H1 (cell line): ENCODE results near the gene TMEM130. TPM values are rescaled to one million over a fixed set of nuclear protein-coding genes. Genes with fewer than 3 reads are reported as not detected.

ENCODE experiments used
- CTCF ChIA-PET: fragments of 300-600 bp; sonication (Branson Sonifier 250); formaldehyde crosslinking; loops from one replicate; lab custom pipeline; 2021; ENCODE audit not compliant: partially characterized antibody; lab: Charles Lee
- POLR2A ChIA-PET: fragments of 300-600 bp; sonication (Branson Sonifier 250); formaldehyde crosslinking; loops from one replicate; lab custom pipeline; 2021; ENCODE audit warnings: inconsistent platforms; ENCODE audit not compliant: partially characterized antibody; lab: Charles Lee
- DNase-seq, 2 experiments: peaks; one replicate each; pipeline versions ENCODE4 v3.0.0 to v3.0.0-alpha.2; 2010 to 2022; ENCODE audit warnings: low spot score in 2 of 2, low read depth in 1 of 2, mixed read lengths in 1 of 2
- FAIRE-seq: peaks from 2 replicates; lab custom pipeline; 2011; peaks lifted over from hg19 to GRCh38; lab: Jason Lieb, UNC
- H2AFZ ChIP-seq: 2 replicates; pipeline ENCODE4 v1.8.1; 2012; ENCODE audit warnings: low read length, inconsistent platforms
- H2AK5ac ChIP-seq: 2 replicates; pipeline ENCODE4 v1.6.1; 2013; ENCODE audit warnings: low read depth, low read length
- H2BK120ac ChIP-seq: replicated peaks from 2 replicates; pipeline ENCODE3; 2013; ENCODE audit warnings: low read depth, low read length, inconsistent platforms
- H2BK12ac ChIP-seq: 2 replicates; pipeline ENCODE4 v1.6.1; 2013; ENCODE audit warnings: low read depth, low read length
- H2BK15ac ChIP-seq: 2 replicates; pipeline ENCODE4 v1.6.1; 2013; ENCODE audit warnings: low read length
- H2BK20ac ChIP-seq: 2 replicates; pipeline ENCODE4 v1.6.1; 2013; ENCODE audit warnings: low read length
- H2BK5ac ChIP-seq: 2 replicates; pipeline ENCODE4 v1.6.1; 2013; ENCODE audit warnings: low read depth, low read length
- H3K14ac ChIP-seq: 2 replicates; pipeline ENCODE4 v1.6.1; 2013; ENCODE audit warnings: inconsistent platforms; ENCODE audit not compliant: insufficient read length
- H3K18ac ChIP-seq: 2 replicates; pipeline ENCODE4 v1.6.1; 2013; ENCODE audit warnings: low read length; ENCODE audit errors: extremely low read depth
- H3K23ac ChIP-seq: 2 replicates; pipeline ENCODE4 v1.6.1; 2013; ENCODE audit warnings: inconsistent platforms; ENCODE audit not compliant: insufficient read length
- H3K23me2 ChIP-seq: 2 replicates; pipeline ENCODE4 v1.6.1; 2013; ENCODE audit warnings: low read depth, low read length
- H3K27ac ChIP-seq: 2 replicates; pipeline ENCODE4 v1.6.1; 2011; ENCODE audit warnings: low read depth, low read length, inconsistent platforms
- H3K27me3 ChIP-seq, 4 experiments: replicated peaks in 1 of 4; 1 replicate in 1 of 4; 2 replicates in 3 of 4; pipeline versions ENCODE4 v1.6.1 to v1.8.1; 2011 to 2013; ENCODE audit warnings: low read length in 3 of 4, mild to moderate bottlenecking in 3 of 4, inconsistent platforms in 2 of 4, mixed read lengths in 2 of 4, moderate library complexity in 1 of 4; ENCODE audit not compliant: control insufficient read depth in 3 of 4, insufficient read depth in 3 of 4; ENCODE audit errors: extremely low read depth in 1 of 4
- H3K36me3 ChIP-seq, 4 experiments: 2 replicates each; pipeline versions ENCODE4 v1.6.1 to v1.8.1; 2011 to 2013; ENCODE audit warnings: mild to moderate bottlenecking in 4 of 4, low read length in 3 of 4, moderate library complexity in 2 of 4, control low read depth in 1 of 4, inconsistent platforms in 1 of 4; ENCODE audit not compliant: insufficient read depth in 4 of 4, control insufficient read depth in 2 of 4
- H3K4ac ChIP-seq: replicated peaks from 2 replicates; pipeline ENCODE3; 2013; ENCODE audit warnings: low read length, low read depth, mixed read lengths, inconsistent platforms; ENCODE audit not compliant: insufficient read length
- H3K4me1 ChIP-seq, 4 experiments: replicated peaks in 1 of 4; 1 replicate in 1 of 4; 2 replicates in 3 of 4; pipeline versions ENCODE4 v1.6.1 to v1.8.1; 2011 to 2013; ENCODE audit warnings: low read length in 3 of 4, inconsistent platforms in 2 of 4, mixed read lengths in 1 of 4; ENCODE audit not compliant: insufficient read depth in 4 of 4, control insufficient read depth in 3 of 4
- H3K4me2 ChIP-seq, 2 experiments: 2 replicates each; pipeline versions ENCODE4 v1.6.1 to v1.8.1; 2011 to 2013; ENCODE audit warnings: low read depth in 2 of 2, low read length in 2 of 2, control low read depth in 1 of 2, inconsistent platforms in 1 of 2, mild to moderate bottlenecking in 1 of 2; ENCODE audit not compliant: insufficient read depth in 1 of 2
- H3K4me3 ChIP-seq, 4 experiments: fragments of 200-600, 300-600 bp in 1 of 4; sonication (generic), shearing (Covaris generic), sonication (Bioruptor Twin) in 1 of 4; 2 replicates each; pipeline versions ENCODE4 v1.5.1 to v1.8.1; 2011 to 2016; ENCODE audit warnings: low read length in 4 of 4, low read depth in 3 of 4, control low read depth in 2 of 4, inconsistent platforms in 2 of 4, mild to moderate bottlenecking in 2 of 4, mixed read lengths in 1 of 4, moderate library complexity in 1 of 4; ENCODE audit not compliant: insufficient read depth in 2 of 4; ENCODE audit errors: extremely low read depth in 1 of 4
- H3K56ac ChIP-seq: replicated peaks from 2 replicates; pipeline ENCODE3; 2013; ENCODE audit warnings: low read depth, mild to moderate bottlenecking, mixed read lengths, low read length, inconsistent platforms; ENCODE audit not compliant: insufficient read length
- H3K79me1 ChIP-seq: 2 replicates; pipeline ENCODE4 v1.6.1; 2013; ENCODE audit warnings: low read depth, low read length, control low read depth
- H3K79me2 ChIP-seq, 2 experiments: 2 replicates each; pipeline versions ENCODE4 v1.6.1 to v1.8.1; 2012 to 2013; ENCODE audit warnings: low read length in 2 of 2, mild to moderate bottlenecking in 2 of 2, inconsistent platforms in 1 of 2; ENCODE audit not compliant: insufficient read depth in 2 of 2, control insufficient read depth in 1 of 2
- H3K9ac ChIP-seq, 4 experiments: replicated peaks in 1 of 4; 1 replicate in 1 of 4; 2 replicates in 3 of 4; pipeline versions ENCODE4 v1.6.1 to v1.8.1; 2011 to 2013; ENCODE audit warnings: low read depth in 3 of 4, low read length in 3 of 4, control low read depth in 2 of 4, mild to moderate bottlenecking in 2 of 4, moderate library complexity in 2 of 4, inconsistent platforms in 1 of 4; ENCODE audit errors: extremely low read depth in 1 of 4
- H3K9me3 ChIP-seq, 2 experiments: 2 replicates each; pipeline versions ENCODE4 v1.6.1 to v1.8.1; 2012 to 2013; ENCODE audit warnings: mild to moderate bottlenecking in 2 of 2, moderate library complexity in 2 of 2, control low read depth in 1 of 2, inconsistent platforms in 1 of 2, low read depth in 1 of 2, low read length in 1 of 2, mixed read lengths in 1 of 2; ENCODE audit not compliant: insufficient read depth in 2 of 2
- H4K20me1 ChIP-seq, 2 experiments: replicated peaks in 1 of 2; 2 replicates each; pipeline versions ENCODE3 to v1.8.1; 2011 to 2013; ENCODE audit warnings: inconsistent platforms in 2 of 2, low read length in 2 of 2, mild to moderate bottlenecking in 1 of 2; ENCODE audit not compliant: insufficient read depth in 2 of 2, control insufficient read depth in 1 of 2
- H4K5ac ChIP-seq: 2 replicates; pipeline ENCODE4 v1.6.1; 2013; ENCODE audit warnings: low read length, low read depth, mixed read lengths, inconsistent platforms; ENCODE audit not compliant: insufficient read length
- H4K8ac ChIP-seq: 2 replicates; pipeline ENCODE4 v1.8.0; 2013; ENCODE audit warnings: mild to moderate bottlenecking, moderate library complexity, low read length, inconsistent platforms; ENCODE audit not compliant: insufficient read depth; ENCODE audit errors: extremely low read depth
- H4K91ac ChIP-seq: replicated peaks from 2 replicates; pipeline ENCODE3; 2013; ENCODE audit warnings: low read length, mixed read lengths, inconsistent platforms; ENCODE audit not compliant: insufficient read length
- BACH1 ChIP-seq: IDR thresholded peaks from 2 replicates; pipeline ENCODE4 v1.6.1; 2012; ENCODE audit warnings: low read length, improper control_type of control experiment
- CTCF ChIP-seq, 3 experiments: IDR thresholded peaks; 1 replicate in 2 of 3; 2 replicates in 1 of 3; pipeline versions ENCODE4 v1.5.1 to v1.6.1; 2011; ENCODE audit warnings: low read length in 3 of 3, mild to moderate bottlenecking in 3 of 3, inconsistent platforms in 2 of 3, low read depth in 1 of 3, moderate library complexity in 1 of 3; ENCODE audit not compliant: insufficient read depth in 1 of 3; ENCODE audit errors: control extremely low read depth in 1 of 3
- EGR1 ChIP-seq: IDR thresholded peaks from 2 replicates; pipeline ENCODE4 v1.6.1; 2011; ENCODE audit warnings: low read depth, low read length, borderline replicate concordance
- MAX ChIP-seq: IDR thresholded peaks from 2 replicates; pipeline ENCODE4 v1.6.1; 2012; ENCODE audit warnings: inconsistent platforms
- RAD21 ChIP-seq, 2 experiments: IDR thresholded peaks in 1 of 2; conservative IDR thresholded peaks in 1 of 2; 2 replicates each; pipeline ENCODE4 v1.6.1; 2011; ENCODE audit warnings: low read depth in 2 of 2, low read length in 2 of 2, improper control_type of control experiment in 1 of 2, inconsistent platforms in 1 of 2, mild to moderate bottlenecking in 1 of 2, moderate library complexity in 1 of 2
- TCF12 ChIP-seq: IDR thresholded peaks from 2 replicates; pipeline ENCODE4 v1.6.1; 2011; ENCODE audit warnings: low read depth, mild to moderate bottlenecking, low read length
- TEAD4 ChIP-seq: IDR thresholded peaks from 2 replicates; pipeline ENCODE4 v1.6.1; 2012; ENCODE audit warnings: low read depth, low read length, inconsistent platforms, mixed read lengths
- YY1 ChIP-seq: IDR thresholded peaks from 2 replicates; pipeline ENCODE4 v1.6.1; 2011; ENCODE audit warnings: low read depth, mild to moderate bottlenecking, low read length
- WGBS, 2 experiments: shearing (Covaris generic) in 1 of 2; methylation state at CpG; one replicate each; pipeline versions ENCODE4 v1.1.6 to v1.1.7; 2013 to 2015; ENCODE audit warnings: low lambda C conversion rate in 2 of 2, mixed read lengths in 2 of 2, inconsistent platforms in 1 of 2, low coverage in 1 of 2, missing lambda C conversion rate in 1 of 2; ENCODE audit not compliant: insufficient replicate concordance in 2 of 2, insufficient coverage in 1 of 2, insufficient read length in 1 of 2; ENCODE audit errors: extremely low coverage in 1 of 2, missing lambda C conversion rate in 1 of 2; 5-methylcytosine and 5-hydroxymethylcytosine counted together
- polyA plus RNA-seq, 7 experiments: library from polyadenylated mRNA; depleted of rRNA in 3 of 7; stranded (reverse) in 5 of 7; unstranded in 2 of 7; fragments of >200 nt in 5 of 7; fragments of 200-250 nt in 2 of 7; gene quantifications; 1 replicate in 5 of 7; 2 replicates in 1 of 7; 4 replicates in 1 of 7; pipeline versions ENCODE4 v1.2.1 to v1.2.3, GENCODE V29; 2011 to 2013; ENCODE audit warnings: missing spikeins in 2 of 7, mixed read lengths in 2 of 7
- total RNA-seq: library from RNA; stranded (reverse); fragmentation: NEBNext Ultra II Directional; extraction: Animal tissue kit (Norgen Biotek cat#: 25700); gene quantifications from 2 replicates; pipeline ENCODE4 v1.2.1, GENCODE V29; 2021

The TMEM130 gene
- total and polyA plus RNA-seq, 2 of the 8 experiments (the other 6 are each of a cell fraction or from before 2014, with no cell fraction given): 2.9 to 6.6 TPM

- Histone ChIP-seq H3K27ac (no peak overlapping the region), H3K4ac (no peak overlapping the region), H3K56ac (no peak overlapping the region), H3K27me3 (no peaks in the 10 kb centered on the region), H3K79me1 (no peaks in the 10 kb centered on the region), H2BK5ac (no peak overlapping the region), H3K23me2 (no peaks in the 10 kb centered on the region), H2AFZ (no peak overlapping the region), H2BK20ac (peak overlapping the region; percentile 90; the same call in 1 of the 2 replicates), H3K36me3 (no peaks in the 10 kb centered on the region), H2BK15ac (peak overlapping the region; percentile 81; the same call in 1 of the 2 replicates), H3K9me3 (no peaks in the 10 kb centered on the region), H2BK12ac (no peak overlapping the region), H4K8ac (no peak overlapping the region), H3K79me2 (no peaks in the 10 kb centered on the region), H3K14ac (no peak overlapping the region), H4K5ac (no peak overlapping the region), H3K23ac (no peak overlapping the region), H2BK120ac (no peak overlapping the region), H3K4me3 (no peak overlapping the region), H2AK5ac (no peak overlapping the region), H3K9ac (no peak overlapping the region), H3K4me2 (no peak overlapping the region), H3K18ac (no peak overlapping the region; the same call in 1 of the 2 replicates), H4K91ac (no peak overlapping the region), H4K20me1 (no peaks in the 10 kb centered on the region), H3K4me1 (peaks cover 0 to 5% (median 2%) of the 10 kb centered on the region in 4 experiments; a peak in 4 of 7 replicates)
- WGBS, 2 experiments: 56% methylated on average over 10 of the region's 11 CpGs; no CpG with 5 or more reads in 1 of the 2 experiments
- 0 out of 2 replicates have a peak, but pooled peaks have one; percentile 33 for TF ChIP-seq MAX
- no peak for TF ChIP-seq EGR1
- 0 out of 2 replicates have a peak, but pooled peaks have one; percentile 8 for TF ChIP-seq TEAD4
- no peak for TF ChIP-seq BACH1
- peak; percentile 94 to 98 (median 95) for TF ChIP-seq CTCF (IDR thresholded peaks at IDR 0.05; ENCODE audit: control extremely low read depth in 1 of 3, insufficient read depth in 1 of 3, low read depth in 1 of 3, low read length in 3 of 3)
- peak; percentile 97 to 99 for TF ChIP-seq RAD21 (IDR thresholded peaks at IDR 0.05 in 1 of 2, conservative IDR thresholded peaks at IDR 0.05 in 1 of 2; ENCODE audit: low read depth in 2 of 2, low read length in 2 of 2)
- peak; percentile 61; the same call in 1 of the 2 replicates for TF ChIP-seq TCF12
- TF ChIP-seq YY1: peak; percentile 84
- FAIRE-seq: peak; percentile 81
- ChIA-PET CTCF (interaction anchor here (0.6 to 24.2 kb wide), 66 partner anchors 8 to 547 kb away, joined by 3 to 365 read pairs (median 4); partner anchors contain the start of genes BAIAP2L1, MYH16 and TRRAP), POLR2A (interaction anchor here (1.2 kb wide), 1 partner anchor 30 kb away, joined by 3 read pairs; no protein-coding TSS in a partner anchor)
- DNase-seq: peak in 1 of 2 experiments; percentile 96
These were observed 28.4 kb downstream of the TMEM130 start for GRCh38 chr7:98841179-98841997.
